ENCODE results near the gene ALPK1.

- TF ChIP-seq CTCF (IDR thresholded peaks at IDR 0.05 in 4 of 5, conservative IDR thresholded peaks at IDR 0.05 in 1 of 5) (no peak), POLR2A (IDR thresholded peaks at IDR 0.05) (no peak)
Observed at GRCh38 chr4:112330921-112331320, 33.8 kb downstream of the ALPK1 start.

Measured in gastrocnemius medialis (tissue), 4 donors.